GM12874 (cell line): ENCODE results near the gene C12orf57.

Experiments used
- TF ChIP-seq, protein P1 (sequence below): IDR thresholded peaks from 2 replicates; pipeline ENCODE4 v1.5.1; 2011; ENCODE audit warnings: low read depth, mild to moderate bottlenecking, control low read depth, low read length, moderate library complexity; ENCODE audit not compliant: insufficient read depth

The C12orf57 gene

DNA sequence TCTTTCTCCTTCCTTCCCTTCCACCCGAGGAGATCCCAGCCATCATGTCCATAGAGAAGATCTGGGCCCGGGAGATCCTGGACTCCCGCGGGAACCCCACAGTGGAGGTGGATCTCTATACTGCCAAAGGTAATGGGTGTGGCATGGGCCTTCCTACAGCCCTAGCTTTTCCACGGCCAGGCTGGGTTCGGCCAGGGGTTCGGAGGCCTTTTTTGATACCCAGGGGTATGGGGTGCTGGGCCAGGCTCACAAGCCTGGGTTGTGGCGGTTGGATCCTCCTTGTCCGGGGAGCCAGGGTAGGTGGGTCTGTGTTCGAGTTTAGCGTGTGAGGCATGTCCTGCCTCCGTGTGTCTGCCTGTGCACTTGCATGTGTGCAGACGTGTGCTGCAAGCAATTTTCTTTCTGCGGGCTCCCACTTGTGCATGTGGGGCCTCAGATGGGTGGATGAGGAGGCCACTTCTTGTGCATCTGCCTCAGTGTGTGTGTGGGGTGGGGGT is 28.0 kb upstream of the C12orf57 start:
- TF ChIP-seq, protein P1, sequence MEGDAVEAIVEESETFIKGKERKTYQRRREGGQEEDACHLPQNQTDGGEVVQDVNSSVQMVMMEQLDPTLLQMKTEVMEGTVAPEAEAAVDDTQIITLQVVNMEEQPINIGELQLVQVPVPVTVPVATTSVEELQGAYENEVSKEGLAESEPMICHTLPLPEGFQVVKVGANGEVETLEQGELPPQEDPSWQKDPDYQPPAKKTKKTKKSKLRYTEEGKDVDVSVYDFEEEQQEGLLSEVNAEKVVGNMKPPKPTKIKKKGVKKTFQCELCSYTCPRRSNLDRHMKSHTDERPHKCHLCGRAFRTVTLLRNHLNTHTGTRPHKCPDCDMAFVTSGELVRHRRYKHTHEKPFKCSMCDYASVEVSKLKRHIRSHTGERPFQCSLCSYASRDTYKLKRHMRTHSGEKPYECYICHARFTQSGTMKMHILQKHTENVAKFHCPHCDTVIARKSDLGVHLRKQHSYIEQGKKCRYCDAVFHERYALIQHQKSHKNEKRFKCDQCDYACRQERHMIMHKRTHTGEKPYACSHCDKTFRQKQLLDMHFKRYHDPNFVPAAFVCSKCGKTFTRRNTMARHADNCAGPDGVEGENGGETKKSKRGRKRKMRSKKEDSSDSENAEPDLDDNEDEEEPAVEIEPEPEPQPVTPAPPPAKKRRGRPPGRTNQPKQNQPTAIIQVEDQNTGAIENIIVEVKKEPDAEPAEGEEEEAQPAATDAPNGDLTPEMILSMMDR: no peak

DNA sequence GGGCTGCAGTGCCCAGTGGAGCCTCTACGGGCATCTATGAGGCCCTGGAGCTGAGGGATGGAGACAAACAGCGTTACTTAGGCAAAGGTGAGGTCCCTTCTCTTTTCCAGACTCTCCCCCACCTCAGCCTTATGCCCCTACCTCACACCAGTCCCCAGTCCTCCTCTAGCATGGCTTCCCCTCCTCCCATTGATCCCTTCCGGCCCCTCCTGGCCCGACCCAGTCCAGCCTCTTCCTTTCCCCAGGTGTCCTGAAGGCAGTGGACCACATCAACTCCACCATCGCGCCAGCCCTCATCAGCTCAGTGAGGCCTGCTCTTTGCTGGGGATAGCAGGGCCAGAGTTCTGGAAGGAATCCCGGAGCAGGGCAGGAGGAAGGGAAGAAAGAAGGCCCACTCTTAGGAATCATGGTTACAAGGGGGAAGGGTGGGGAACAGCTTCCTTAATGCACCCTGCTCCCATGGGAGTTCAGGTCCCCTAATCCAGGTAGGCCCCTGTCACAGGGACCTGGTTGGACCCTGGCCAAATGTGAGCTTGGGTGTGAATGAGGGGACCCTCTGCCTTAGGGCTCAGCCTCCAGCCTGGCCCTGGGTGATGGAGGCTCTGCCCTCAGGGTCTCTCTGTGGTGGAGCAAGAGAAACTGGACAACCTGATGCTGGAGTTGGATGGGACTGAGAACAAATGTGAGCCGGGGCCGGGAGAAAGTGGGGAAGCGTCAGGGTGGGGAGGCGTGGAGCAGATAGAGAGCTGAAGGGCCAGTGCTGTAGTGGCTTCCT is 27.2 kb upstream of the C12orf57 start:
- TF ChIP-seq, protein P1: no peak

DNA sequence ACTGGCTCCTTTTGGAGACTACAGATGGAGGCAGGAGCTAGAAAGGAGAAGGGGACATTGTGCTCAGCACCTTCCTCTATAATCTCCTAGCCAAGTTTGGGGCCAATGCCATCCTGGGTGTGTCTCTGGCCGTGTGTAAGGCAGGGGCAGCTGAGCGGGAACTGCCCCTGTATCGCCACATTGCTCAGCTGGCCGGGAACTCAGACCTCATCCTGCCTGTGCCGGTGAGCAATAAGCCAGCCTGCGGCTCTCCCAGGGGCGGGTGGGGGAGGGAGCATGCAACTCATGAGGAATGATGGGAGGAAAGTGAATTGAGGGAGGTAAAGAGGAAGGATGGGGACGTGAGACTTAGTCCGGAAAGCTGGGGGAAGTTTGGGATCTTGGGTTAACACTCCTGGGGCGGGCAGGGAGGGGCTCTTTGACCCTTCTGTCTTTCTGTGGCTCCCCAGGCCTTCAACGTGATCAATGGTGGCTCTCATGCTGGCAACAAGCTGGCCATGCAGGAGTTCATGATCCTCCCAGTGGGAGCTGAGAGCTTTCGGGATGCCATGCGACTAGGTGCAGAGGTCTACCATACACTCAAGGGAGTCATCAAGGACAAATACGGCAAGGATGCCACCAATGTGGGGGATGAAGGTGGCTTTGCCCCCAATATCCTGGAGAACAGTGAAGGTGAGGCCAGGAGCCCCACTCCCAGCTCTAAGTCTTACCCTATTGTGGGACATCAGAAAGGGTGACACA is 26.2 kb upstream of the C12orf57 start:
- TF ChIP-seq, protein P1: no peak

DNA sequence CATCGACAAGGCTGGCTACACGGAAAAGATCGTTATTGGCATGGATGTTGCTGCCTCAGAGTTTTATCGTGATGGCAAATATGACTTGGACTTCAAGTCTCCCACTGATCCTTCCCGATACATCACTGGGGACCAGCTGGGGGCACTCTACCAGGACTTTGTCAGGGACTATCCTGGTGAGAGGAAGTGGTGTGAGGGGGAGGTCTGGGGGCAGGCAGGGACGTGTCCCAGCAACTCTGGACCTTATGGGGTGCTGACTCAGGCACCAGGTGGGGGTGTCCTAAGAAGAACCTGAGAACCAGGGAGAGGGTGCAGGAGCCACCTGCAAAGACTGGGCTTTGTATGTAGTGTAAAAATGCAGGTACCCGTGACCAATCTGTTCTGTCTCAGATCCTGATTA is 24.2 kb upstream of the C12orf57 start:
- TF ChIP-seq, protein P1: no peak

DNA sequence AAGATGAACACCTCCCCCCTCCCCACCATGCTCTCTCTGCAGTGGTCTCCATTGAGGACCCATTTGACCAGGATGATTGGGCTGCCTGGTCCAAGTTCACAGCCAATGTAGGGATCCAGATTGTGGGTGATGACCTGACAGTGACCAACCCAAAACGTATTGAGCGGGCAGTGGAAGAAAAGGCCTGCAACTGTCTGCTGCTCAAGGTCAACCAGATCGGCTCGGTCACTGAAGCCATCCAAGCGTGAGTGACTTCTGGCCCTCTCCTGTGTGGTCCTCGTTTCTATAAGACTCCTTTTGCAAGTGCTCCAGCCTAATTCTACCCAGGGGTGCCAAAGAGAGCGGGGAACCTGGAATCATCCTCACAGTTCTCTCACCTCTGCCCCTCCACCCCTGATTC is 22.3 kb upstream of the C12orf57 start:
- TF ChIP-seq, protein P1: no peak

DNA sequence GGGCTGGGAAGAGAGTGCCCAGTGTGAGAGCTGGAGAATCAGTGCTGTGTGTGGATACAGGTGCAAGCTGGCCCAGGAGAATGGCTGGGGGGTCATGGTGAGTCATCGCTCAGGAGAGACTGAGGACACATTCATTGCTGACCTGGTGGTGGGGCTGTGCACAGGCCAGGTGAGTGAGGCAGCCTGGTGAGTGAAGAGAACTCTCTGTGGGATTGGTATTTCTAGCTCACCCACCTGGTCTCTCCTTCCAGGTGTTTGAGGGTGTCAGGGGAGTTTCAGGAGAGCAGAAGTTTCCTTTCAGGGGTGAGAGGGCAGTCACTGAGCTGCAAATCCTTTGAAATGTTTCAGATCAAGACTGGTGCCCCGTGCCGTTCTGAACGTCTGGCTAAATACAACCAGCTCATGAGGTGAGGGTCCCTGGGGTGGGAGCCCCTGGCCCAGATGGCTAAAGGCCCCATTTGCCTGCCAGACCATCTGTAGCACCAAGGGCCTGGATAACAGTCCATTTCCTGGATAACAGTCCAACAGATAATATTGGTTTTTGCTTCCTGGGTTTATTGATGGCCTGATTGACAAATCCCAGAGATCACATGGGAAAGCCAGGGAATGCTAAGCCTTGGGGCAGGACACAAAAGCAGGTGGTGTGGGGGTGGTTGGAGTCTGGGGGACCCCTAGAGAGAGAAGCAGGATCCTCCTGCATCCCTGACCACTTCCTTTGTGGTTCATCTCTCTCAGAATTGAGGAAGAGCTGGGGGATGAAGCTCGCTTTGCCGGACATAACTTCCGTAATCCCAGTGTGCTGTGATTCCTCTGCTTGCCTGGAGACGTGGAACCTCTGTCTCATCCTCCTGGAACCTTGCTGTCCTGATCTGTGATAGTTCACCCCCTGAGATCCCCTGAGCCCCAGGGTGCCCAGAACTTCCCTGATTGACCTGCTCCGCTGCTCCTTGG is 21.6 kb upstream of the C12orf57 start:
- TF ChIP-seq, protein P1: 0 out of 2 replicates have a peak, but pooled peaks have one; percentile 4
